Endothelial cell of umbilical vein (primary cell): ENCODE data around the gene AGRN. TPM values are rescaled to one million over a fixed set of nuclear protein-coding genes. Genes with fewer than 3 reads are reported as not detected.

ENCODE experiments used
- BruUV-seq: library from RNA; stranded (reverse); fragments of 400-500 nt; replicated peaks from 2 replicates; lab custom pipeline; 2021; lab: Mats Ljungman, UMichigan
- CTCF ChIA-PET: fragments of 300-600, 350-600 bp; sonication (Branson Sonifier 250); formaldehyde crosslinking; loops from one replicate; lab custom pipeline; 2021; ENCODE audit warnings: antibody characterized with exemption, inconsistent platforms; lab: Charles Lee
- POLR2A ChIA-PET: fragments of 300-600, 350-600 bp; sonication (Branson Sonifier 250); formaldehyde crosslinking; loops from one replicate; lab custom pipeline; 2021; ENCODE audit warnings: antibody characterized with exemption, inconsistent platforms; lab: Charles Lee
- DNase-seq: peaks from one replicate; pipeline ENCODE4 v3.0.0-alpha.2; 2011; ENCODE audit warnings: low read depth, low spot score
- FAIRE-seq: peaks from 2 replicates; lab custom pipeline; 2011; peaks lifted over from hg19 to GRCh38; lab: Jason Lieb, UNC
- H2AFZ ChIP-seq: 2 replicates; pipeline ENCODE4 v1.6.0; 2012; ENCODE audit warnings: low read depth, low read length, control low read depth, inconsistent platforms
- H3K27ac ChIP-seq: 2 replicates; pipeline ENCODE4 v1.5.1; 2011; ENCODE audit warnings: low read depth, mild to moderate bottlenecking, control low read depth, low read length, moderate library complexity; ENCODE audit not compliant: insufficient read depth
- H3K27me3 ChIP-seq, 2 experiments: 2 replicates each; pipeline versions ENCODE4 v1.6.0 to v1.6.1; 2011; ENCODE audit warnings: low read length in 2 of 2, mixed read lengths in 1 of 2; ENCODE audit not compliant: control insufficient read depth in 2 of 2, insufficient read depth in 2 of 2
- H3K36me3 ChIP-seq, 2 experiments: 2 replicates in 1 of 2; 3 replicates in 1 of 2; pipeline ENCODE4 v1.5.1; 2011; ENCODE audit warnings: low read length in 2 of 2, mild to moderate bottlenecking in 1 of 2, moderate library complexity in 1 of 2; ENCODE audit not compliant: control insufficient read depth in 2 of 2, insufficient read depth in 2 of 2; ENCODE audit errors: extremely low read depth in 1 of 2
- H3K4me1 ChIP-seq: 3 replicates; pipeline ENCODE4 v1.5.1; 2011; ENCODE audit warnings: mild to moderate bottlenecking, low read length; ENCODE audit not compliant: control insufficient read depth, insufficient read depth; ENCODE audit errors: extremely low read depth
- H3K4me2 ChIP-seq: 2 replicates; pipeline ENCODE4 v1.6.1; 2011; ENCODE audit warnings: low read length, control low read depth, mixed read lengths; ENCODE audit not compliant: insufficient read depth
- H3K4me3 ChIP-seq, 3 experiments: fragments of 200-600 bp in 1 of 3; sonication (generic), shearing (Covaris generic) in 1 of 3; replicated peaks in 1 of 3; 2 replicates each; pipeline ENCODE4 v1.5.1; 2011 to 2016; ENCODE audit warnings: control low read depth in 3 of 3, low read length in 3 of 3, mild to moderate bottlenecking in 2 of 3, inconsistent platforms in 1 of 3, low read depth in 1 of 3, moderate library complexity in 1 of 3; ENCODE audit not compliant: insufficient read depth in 1 of 3
- H3K79me2 ChIP-seq: 2 replicates; pipeline ENCODE4 v1.6.0; 2012; ENCODE audit warnings: low read length, inconsistent platforms; ENCODE audit not compliant: control insufficient read depth, insufficient read depth
- H3K9ac ChIP-seq: replicated peaks from 2 replicates; pipeline ENCODE3; 2011; ENCODE audit warnings: low read length, control low read depth; ENCODE audit not compliant: insufficient read depth; ENCODE audit errors: extremely low read depth
- H3K9me1 ChIP-seq: replicated peaks from 3 replicates; pipeline ENCODE4 v1.6.0; 2011; ENCODE audit warnings: mild to moderate bottlenecking, low read length; ENCODE audit not compliant: control insufficient read depth, insufficient read depth; ENCODE audit errors: extremely low read depth
- H3K9me3 ChIP-seq: replicated peaks from 2 replicates; pipeline ENCODE4 v1.5.1; 2012; ENCODE audit warnings: low read length, inconsistent platforms; ENCODE audit not compliant: control insufficient read depth, insufficient read depth
- H4K20me1 ChIP-seq: replicated peaks from 2 replicates; pipeline ENCODE3; 2011; ENCODE audit warnings: mild to moderate bottlenecking, low read length; ENCODE audit not compliant: control insufficient read depth, insufficient read depth; ENCODE audit errors: extremely low read depth
- EZH2 ChIP-seq: IDR thresholded peaks from 2 replicates; pipeline ENCODE4 v1.6.1; 2012; ENCODE audit warnings: borderline replicate concordance, low read depth, mild to moderate bottlenecking, moderate library complexity, low read length, inconsistent platforms; ENCODE audit not compliant: severe bottlenecking
- FOS ChIP-seq: IDR thresholded peaks from 2 replicates; pipeline ENCODE4 v1.6.1; 2011; ENCODE audit warnings: mild to moderate bottlenecking, low read length, moderate library complexity, borderline replicate concordance; ENCODE audit not compliant: insufficient read depth
- GATA2 ChIP-seq: IDR thresholded peaks from 2 replicates; pipeline ENCODE4 v1.7.0; 2011; ENCODE audit warnings: low read depth, mild to moderate bottlenecking, moderate library complexity, mixed read lengths, low read length; ENCODE audit not compliant: insufficient read length, insufficient read depth
- JUN ChIP-seq: IDR thresholded peaks from 2 replicates; pipeline ENCODE4 v1.6.1; 2011; ENCODE audit warnings: borderline replicate concordance, low read depth; ENCODE audit not compliant: insufficient read length, insufficient read depth
- MYC ChIP-seq: IDR thresholded peaks from one replicate; pipeline ENCODE4 v1.6.1; 2011; ENCODE audit warnings: mild to moderate bottlenecking, low read depth, low read length
- POLR2A ChIP-seq: IDR thresholded peaks from 2 replicates; pipeline ENCODE4 v1.6.1; 2012; ENCODE audit warnings: low read depth, mild to moderate bottlenecking, control low read depth, low read length
- POLR2AphosphoS5 ChIP-seq: IDR thresholded peaks from 2 replicates; pipeline ENCODE4 v1.6.1; 2012; ENCODE audit warnings: low read depth, mild to moderate bottlenecking, control low read depth, low read length, moderate library complexity; ENCODE audit not compliant: insufficient read depth
- dilution Hi-C: fragments of 300-500 bp; cut with MboI; formaldehyde crosslinking; loops from one replicate; pipeline ENCODE4 v1.15.0; 2019; ENCODE audit warnings: low sequenced_read_pairs; ENCODE audit not compliant: extremely low pct_ligation_motif_present
- intact Hi-C: fragments of 100-400 bp; cut with micrococcal nuclease; formaldehyde crosslinking; loops from one replicate; pipeline ENCODE4 v1.10.0; 2022
- polyA plus RNA-seq, 4 experiments: library from polyadenylated mRNA; depleted of rRNA in 3 of 4; stranded (reverse) in 3 of 4; unstranded in 1 of 4; fragments of >200 nt; gene quantifications; 2 replicates each; pipeline versions ENCODE4 v1.2.1 to v1.2.3, GENCODE V29; 2011 to 2012; ENCODE audit warnings: missing spikeins in 1 of 4
- total RNA-seq: library from RNA; stranded (reverse); gene quantifications from 2 replicates; pipeline ENCODE4 v1.2.3, GENCODE V29; 2021
- TF ChIP-seq, protein P1 (sequence below), 2 donors: IDR thresholded peaks; 1 replicate in 1 of 2; 2 replicates in 1 of 2; pipeline ENCODE4 v1.5.1; 2011; ENCODE audit warnings: low read length in 2 of 2, mild to moderate bottlenecking in 2 of 2, moderate library complexity in 2 of 2, control low read depth in 1 of 2, inconsistent platforms in 1 of 2, low read depth in 1 of 2; ENCODE audit not compliant: insufficient read depth in 1 of 2; ENCODE audit errors: extremely low read depth in 1 of 2
- TF ChIP-seq, protein P2 (sequence below): IDR thresholded peaks from 2 replicates; pipeline ENCODE4 v1.6.1; 2011; ENCODE audit not compliant: insufficient read depth, insufficient read length

The AGRN gene
- total and polyA plus RNA-seq, 2 donors (not counting 3 experiments of a cell fraction or from before 2014, with no cell fraction given), result 66.6 to 67.8 TPM

DNA sequence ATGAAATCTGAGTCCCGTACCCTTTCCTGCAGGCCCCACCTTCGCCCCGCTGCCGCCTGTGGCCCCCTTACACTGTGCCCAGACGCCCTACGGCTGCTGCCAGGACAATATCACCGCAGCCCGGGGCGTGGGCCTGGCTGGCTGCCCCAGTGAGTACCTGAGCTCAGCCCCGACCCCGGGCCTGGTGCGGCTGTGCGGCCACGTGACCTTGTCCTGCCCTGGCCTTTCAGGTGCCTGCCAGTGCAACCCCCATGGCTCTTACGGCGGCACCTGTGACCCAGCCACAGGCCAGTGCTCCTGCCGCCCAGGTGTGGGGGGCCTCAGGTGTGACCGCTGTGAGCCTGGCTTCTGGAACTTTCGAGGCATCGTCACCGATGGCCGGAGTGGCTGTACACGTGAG lies 25.2 kb downstream of the AGRN start:
- dilution Hi-C loops, result no loop called here

GRCh38 chr1:1046243-1046642 lies 26.3 kb downstream of the AGRN start:
- Histone ChIP-seq H3K79me2 (no peaks in the 10 kb centered on the region), H3K9ac (no peak overlapping the region), H3K4me1 (no peaks in the 10 kb centered on the region), H3K36me3 (peaks cover 0 to 18% of the 10 kb centered on the region in 2 experiments), H2AFZ (no peak overlapping the region), H4K20me1 (no peaks in the 10 kb centered on the region), H3K27me3 (no peaks in the 10 kb centered on the region), H3K27ac (no peak overlapping the region), H3K4me2 (no peak overlapping the region), H3K9me1 (no peaks in the 10 kb centered on the region), H3K9me3 (no peaks in the 10 kb centered on the region), H3K4me3 (no peak overlapping the region)
- CTCF ChIA-PET, result no interaction called here
- POLR2A ChIA-PET, result no interaction called here
- no TSS peak for BruUV-seq
- TF ChIP-seq POLR2AphosphoS5 (no peak), GATA2 (no peak), POLR2A (no peak), MYC (no peak), FOS (no peak), JUN (no peak), EZH2 (no peak)
- TF ChIP-seq, protein P1, sequence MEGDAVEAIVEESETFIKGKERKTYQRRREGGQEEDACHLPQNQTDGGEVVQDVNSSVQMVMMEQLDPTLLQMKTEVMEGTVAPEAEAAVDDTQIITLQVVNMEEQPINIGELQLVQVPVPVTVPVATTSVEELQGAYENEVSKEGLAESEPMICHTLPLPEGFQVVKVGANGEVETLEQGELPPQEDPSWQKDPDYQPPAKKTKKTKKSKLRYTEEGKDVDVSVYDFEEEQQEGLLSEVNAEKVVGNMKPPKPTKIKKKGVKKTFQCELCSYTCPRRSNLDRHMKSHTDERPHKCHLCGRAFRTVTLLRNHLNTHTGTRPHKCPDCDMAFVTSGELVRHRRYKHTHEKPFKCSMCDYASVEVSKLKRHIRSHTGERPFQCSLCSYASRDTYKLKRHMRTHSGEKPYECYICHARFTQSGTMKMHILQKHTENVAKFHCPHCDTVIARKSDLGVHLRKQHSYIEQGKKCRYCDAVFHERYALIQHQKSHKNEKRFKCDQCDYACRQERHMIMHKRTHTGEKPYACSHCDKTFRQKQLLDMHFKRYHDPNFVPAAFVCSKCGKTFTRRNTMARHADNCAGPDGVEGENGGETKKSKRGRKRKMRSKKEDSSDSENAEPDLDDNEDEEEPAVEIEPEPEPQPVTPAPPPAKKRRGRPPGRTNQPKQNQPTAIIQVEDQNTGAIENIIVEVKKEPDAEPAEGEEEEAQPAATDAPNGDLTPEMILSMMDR (IDR thresholded peaks at IDR 0.05; ENCODE audit: extremely low read depth in 1 of 2, insufficient read depth in 1 of 2, low read depth in 1 of 2, low read length in 2 of 2), result no peak
- TF ChIP-seq, protein P2, sequence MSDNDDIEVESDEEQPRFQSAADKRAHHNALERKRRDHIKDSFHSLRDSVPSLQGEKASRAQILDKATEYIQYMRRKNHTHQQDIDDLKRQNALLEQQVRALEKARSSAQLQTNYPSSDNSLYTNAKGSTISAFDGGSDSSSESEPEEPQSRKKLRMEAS, result no peak
- dilution Hi-C loops, result no loop called here
- intact Hi-C loops, result no loop called here
- DNase-seq, result no peak
- no peak for FAIRE-seq

More for the DNA sequence above, 25.2 kb downstream of the AGRN start:
- CTCF ChIA-PET, result no interaction called here
- peaks cover 3% of the 10 kb centered on the region for H3K4me1 ChIP-seq
- no TSS peak for BruUV-seq
- H3K79me2 ChIP-seq, result no peaks in the 10 kb centered on the region
- DNase-seq (no peak), FAIRE-seq (no peak)
- H3K36me3 ChIP-seq, result peaks cover 0 to 16% of the 10 kb centered on the region in 2 experiments
- TF ChIP-seq MYC, result no peak
- H2AFZ ChIP-seq, result no peak overlapping the region
- H3K27me3 ChIP-seq, result no peaks in the 10 kb centered on the region
- intact Hi-C loops, result no loop called here
- no peak overlapping the region for H3K9ac ChIP-seq
- no peak overlapping the region for H3K4me2 ChIP-seq
- no peaks in the 10 kb centered on the region for H3K9me3 ChIP-seq
- no peak overlapping the region for H3K27ac ChIP-seq
- no peaks in the 10 kb centered on the region for H4K20me1 ChIP-seq
- no peak overlapping the region for H3K4me3 ChIP-seq
- H3K9me1 ChIP-seq, result no peaks in the 10 kb centered on the region
- POLR2A ChIA-PET, result no interaction called here
